ENCODE results near the gene MAP2K5. TPM values are rescaled to one million over a fixed set of nuclear protein-coding genes. Genes with fewer than 3 reads are reported as not detected.

The MAP2K5 gene
- total RNA-seq, 3 donors from 2014 or later, result 26.4 to 36.4 (median 30.3) TPM

DNA sequence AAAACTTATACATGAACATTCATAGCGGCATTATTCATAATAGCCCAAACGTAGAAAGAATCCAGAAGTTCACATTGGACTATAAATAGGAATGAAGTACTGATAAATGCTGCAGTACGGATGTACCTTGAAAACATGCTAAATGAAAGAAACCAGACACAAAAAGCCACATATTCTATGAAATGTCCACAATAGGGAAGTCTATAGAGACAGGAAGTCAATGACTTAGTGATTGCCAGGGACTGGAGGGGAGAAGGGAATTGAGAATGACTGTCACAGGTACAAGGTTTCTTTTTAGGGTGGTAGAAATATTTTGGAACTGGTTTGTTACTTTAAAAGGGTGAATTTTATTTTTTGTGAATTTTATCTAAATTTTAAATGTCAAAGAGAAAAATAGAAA lies 211.4 kb downstream of the MAP2K5 start:
- no peak overlapping the region for H3K4me3 ChIP-seq
- TF ChIP-seq, protein P1, sequence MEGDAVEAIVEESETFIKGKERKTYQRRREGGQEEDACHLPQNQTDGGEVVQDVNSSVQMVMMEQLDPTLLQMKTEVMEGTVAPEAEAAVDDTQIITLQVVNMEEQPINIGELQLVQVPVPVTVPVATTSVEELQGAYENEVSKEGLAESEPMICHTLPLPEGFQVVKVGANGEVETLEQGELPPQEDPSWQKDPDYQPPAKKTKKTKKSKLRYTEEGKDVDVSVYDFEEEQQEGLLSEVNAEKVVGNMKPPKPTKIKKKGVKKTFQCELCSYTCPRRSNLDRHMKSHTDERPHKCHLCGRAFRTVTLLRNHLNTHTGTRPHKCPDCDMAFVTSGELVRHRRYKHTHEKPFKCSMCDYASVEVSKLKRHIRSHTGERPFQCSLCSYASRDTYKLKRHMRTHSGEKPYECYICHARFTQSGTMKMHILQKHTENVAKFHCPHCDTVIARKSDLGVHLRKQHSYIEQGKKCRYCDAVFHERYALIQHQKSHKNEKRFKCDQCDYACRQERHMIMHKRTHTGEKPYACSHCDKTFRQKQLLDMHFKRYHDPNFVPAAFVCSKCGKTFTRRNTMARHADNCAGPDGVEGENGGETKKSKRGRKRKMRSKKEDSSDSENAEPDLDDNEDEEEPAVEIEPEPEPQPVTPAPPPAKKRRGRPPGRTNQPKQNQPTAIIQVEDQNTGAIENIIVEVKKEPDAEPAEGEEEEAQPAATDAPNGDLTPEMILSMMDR (IDR thresholded peaks at IDR 0.05), result no peak
- ATAC-seq (no peak), DNase-seq (no peak)
- H3K36me3 ChIP-seq (ENCODE audit: low read depth), result no peaks in the 10 kb centered on the region
- no peaks in the 10 kb centered on the region for H3K4me1 ChIP-seq (ENCODE audit: low read depth)
- H3K9me3 ChIP-seq, result no peaks in the 10 kb centered on the region
- intact Hi-C loops (cut with DNase I, micrococcal nuclease), result no loop called here

DNA sequence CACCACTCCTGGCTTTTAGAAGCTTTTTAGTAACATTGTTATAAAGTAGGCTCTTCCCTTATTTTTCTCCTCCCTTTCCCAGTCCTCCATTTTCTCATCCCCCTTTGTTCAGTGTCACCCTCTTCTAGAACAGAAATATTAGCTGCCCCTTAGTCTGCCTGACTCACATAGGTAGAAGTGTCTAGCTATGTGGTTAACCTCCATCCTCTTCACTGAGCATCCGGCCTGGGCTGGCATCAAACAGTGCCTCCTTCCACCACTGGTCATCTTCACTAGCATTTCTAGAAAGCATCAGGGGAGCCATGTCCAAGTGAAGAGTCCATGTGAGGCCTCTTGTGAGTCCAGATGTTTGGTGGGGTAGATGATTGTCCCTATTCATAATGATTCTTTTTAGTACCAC lies 212.8 kb downstream of the MAP2K5 start:
- intact Hi-C loops (cut with DNase I, micrococcal nuclease), result no loop called here
- no peaks in the 10 kb centered on the region for H3K36me3 ChIP-seq (ENCODE audit: low read depth)
- H3K4me1 ChIP-seq (ENCODE audit: low read depth), result no peaks in the 10 kb centered on the region
- TF ChIP-seq, protein P1 (IDR thresholded peaks at IDR 0.05), result no peak
- H3K9me3 ChIP-seq, result no peaks in the 10 kb centered on the region
- DNase-seq (no peak), ATAC-seq (no peak)
- H3K4me3 ChIP-seq, result no peak overlapping the region

DNA sequence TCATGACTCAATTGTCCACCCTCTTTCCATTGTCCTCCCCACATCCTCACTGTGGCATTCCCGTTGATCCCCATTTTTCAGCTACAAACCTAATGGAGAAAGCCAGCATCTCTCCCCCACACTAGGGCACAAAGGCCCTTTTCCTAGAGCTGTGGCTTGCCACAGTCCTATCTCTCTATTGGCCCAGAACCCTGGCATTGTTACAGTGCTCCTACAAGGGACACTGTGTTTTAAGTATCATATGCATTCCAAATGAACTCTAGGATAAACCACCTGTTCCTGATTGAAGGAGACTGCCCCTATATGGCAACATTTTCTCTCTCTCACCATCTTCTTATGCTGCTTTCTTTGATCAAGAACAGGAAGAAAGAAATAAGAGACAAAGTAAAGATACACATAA lies 213.4 kb downstream of the MAP2K5 start:
- DNase-seq (no peak), ATAC-seq (no peak)
- no peak overlapping the region for H3K4me3 ChIP-seq
- TF ChIP-seq, protein P1 (IDR thresholded peaks at IDR 0.05), result no peak
- intact Hi-C loops (cut with DNase I, micrococcal nuclease), result no loop called here
- H3K9me3 ChIP-seq, result no peaks in the 10 kb centered on the region
- H3K36me3 ChIP-seq (ENCODE audit: low read depth), result no peaks in the 10 kb centered on the region
- peaks cover 2% of the 10 kb centered on the region for H3K4me1 ChIP-seq (ENCODE audit: low read depth)

DNA sequence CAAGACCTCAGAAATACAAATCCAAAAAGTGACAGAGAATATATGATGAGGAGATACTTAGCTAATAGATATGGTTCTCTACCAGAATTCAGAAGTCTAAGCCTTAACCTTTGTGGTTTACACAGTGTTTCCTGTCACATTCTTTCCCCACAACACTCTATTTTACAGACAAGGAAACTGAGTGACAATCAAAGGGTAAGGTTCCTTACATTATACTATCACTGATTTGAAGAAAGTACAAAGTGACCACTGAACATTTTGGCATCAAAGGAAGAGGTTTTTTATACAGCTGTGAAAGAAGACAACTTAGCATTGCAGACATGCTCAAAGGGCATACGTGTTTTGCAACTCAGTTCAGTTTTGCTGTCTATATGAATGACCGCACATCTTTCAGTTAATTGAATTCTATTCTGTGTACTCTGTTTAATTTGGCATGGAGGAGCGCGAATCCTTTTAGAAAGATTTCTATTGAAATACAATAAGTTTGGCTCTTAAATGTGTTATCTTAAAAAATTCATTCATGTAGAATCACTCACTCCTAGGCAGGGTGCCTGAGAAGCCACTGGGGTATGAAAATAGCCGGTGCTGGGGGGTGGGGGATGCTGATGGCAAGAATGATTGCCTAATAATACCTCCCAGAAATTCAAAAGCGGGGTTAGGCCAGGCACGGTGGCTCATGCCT lies 216.3 kb downstream of the MAP2K5 start:
- Histone ChIP-seq H3K4me3 (no peak overlapping the region), H3K9me3 (no peaks in the 10 kb centered on the region), H3K4me1 (ENCODE audit: low read depth) (peaks cover 14% of the 10 kb centered on the region)

GRCh38 chr15:67760901-67761300 lies 218.4 kb downstream of the MAP2K5 start:
- DNase-seq (no peak), ATAC-seq (peak; percentile 27)
- intact Hi-C loops (cut with DNase I, micrococcal nuclease), result no loop called here
- TF ChIP-seq, protein P1 (IDR thresholded peaks at IDR 0.05), result no peak
- Histone ChIP-seq H3K4me3 (no peak overlapping the region), H3K36me3 (ENCODE audit: low read depth) (no peaks in the 10 kb centered on the region), H3K9me3 (no peaks in the 10 kb centered on the region), H3K4me1 (ENCODE audit: low read depth) (peaks cover 14% of the 10 kb centered on the region)

More for the DNA sequence above, 216.3 kb downstream of the MAP2K5 start:
- TF ChIP-seq, protein P1 (IDR thresholded peaks at IDR 0.05), result no peak
- H3K36me3 ChIP-seq (ENCODE audit: low read depth), result no peaks in the 10 kb centered on the region
- intact Hi-C loops (cut with DNase I, micrococcal nuclease), result no loop called here
- ATAC-seq (no peak), DNase-seq (no peak)
